Measurements from ENCODE around the gene POLR1E.

GRCh38 chr9:37541465-37541864 lies 55.7 kb downstream of the POLR1E start:
- TF ChIP-seq POLR2AphosphoS5 (IDR thresholded peaks at IDR 0.05; ENCODE audit: low read depth) (no peak), CTCF (IDR thresholded peaks at IDR 0.05; ENCODE audit: insufficient read depth, low read length) (no peak), GABPA (IDR thresholded peaks at IDR 0.05; ENCODE audit: low read depth) (no peak)

All from HL-60 (cell line).